Adrenal gland (tissue), 12 donors: ENCODE measurements around the gene ABCA13. TPM values are rescaled to one million over a fixed set of nuclear protein-coding genes. Genes with fewer than 3 reads are reported as not detected.

Experiments used
- DNase-seq, 7 donors: peaks; one replicate each; pipeline ENCODE4 v3.0.0-alpha.2; 2019 to 2020
- H3K27ac ChIP-seq, 5 donors: fragments of 200-600 bp; sonication (generic) in 4 of 5; 1 replicate in 3 of 5; 2 replicates in 2 of 5; pipeline versions ENCODE4 v1.5.1 to v1.8.0; 2016 to 2020; ENCODE audit warnings: mild to moderate bottlenecking in 1 of 5
- H3K27me3 ChIP-seq: fragments of 200-600 bp; 2 replicates; pipeline ENCODE4 v1.8.0; 2021
- H3K36me3 ChIP-seq, 2 donors: fragments of 200-600 bp; replicated peaks in 1 of 2; 1 replicate in 1 of 2; 2 replicates in 1 of 2; pipeline versions ENCODE4 v1.5.1 to v1.8.0; 2018 to 2022
- H3K4me1 ChIP-seq, 2 donors: fragments of 200-600 bp; replicated peaks in 1 of 2; 1 replicate in 1 of 2; 2 replicates in 1 of 2; pipeline versions ENCODE4 v1.5.1 to v1.8.0; 2018 to 2021
- H3K4me3 ChIP-seq, 4 donors: fragments of 200-600 bp; sonication (generic) in 3 of 4; one replicate each; pipeline ENCODE4 v1.5.1; 2016 to 2018
- H3K9me3 ChIP-seq, 3 donors: fragments of 200-600 bp; sonication (generic) in 1 of 3; replicated peaks in 1 of 3; 1 replicate in 2 of 3; 2 replicates in 1 of 3; pipeline versions ENCODE4 v1.5.1 to v1.8.0; 2016 to 2021
- POLR2A ChIP-seq, 2 donors: fragments of 450-650 bp; IDR thresholded peaks; one replicate each; pipeline ENCODE4 v1.6.1; 2017; ENCODE audit warnings: antibody characterized with exemption in 2 of 2, mild to moderate bottlenecking in 2 of 2, moderate library complexity in 1 of 2
- WGBS, 4 donors: extraction: QIAGEN DNeasy Blood & Tissue Kit in 2 of 4; methylation state at CpG; one replicate each; pipeline versions ENCODE4 v1.1.5 to v1.1.7; 2013 to 2017; 5-methylcytosine and 5-hydroxymethylcytosine counted together
- intact Hi-C, 2 donors: fragments of 100-400 bp; cut with DNase I; formaldehyde crosslinking; loops; one replicate each; pipeline versions ENCODE4 v1.14.1 to v1.15.0; 2022 to 2023
- polyA plus RNA-seq, 3 donors: library from polyadenylated mRNA; stranded (reverse); fragments of 200-250 nt in 2 of 3; fragments of 350-450 nt in 1 of 3; fragmentation: Illumina TruSeq in 1 of 3; extraction: RNeasy Lipid Tissue Mini Kit (QIAGEN cat#74804) in 1 of 3; gene quantifications; one replicate each; pipeline ENCODE4 v1.2.3, GENCODE V29; 2013 to 2014
- total RNA-seq, 9 donors: library from RNA; depleted of rRNA in 4 of 9; stranded (reverse); fragments of >200 nt in 4 of 9; fragments of 120-200 nt in 1 of 9; fragmentation: NEBNext Ultra II Directional in 1 of 9; extraction: Animal tissue kit (Norgen Biotek cat#: 25700) in 1 of 9; gene quantifications; one replicate each; pipeline versions ENCODE4 v1.1.0 to v1.2.4, GENCODE V29; 2013 to 2023
- TF ChIP-seq, protein P1 (sequence below), 6 experiments: fragments of 450-650 bp in 4 of 6; fragments of 200-600 bp in 2 of 6; sonication (generic) in 1 of 6; IDR thresholded peaks; 1 replicate in 5 of 6; 2 replicates in 1 of 6; pipeline versions ENCODE4 v1.5.1 to v1.8.0; 2016 to 2021; ENCODE audit warnings: antibody characterized with exemption in 6 of 6, mild to moderate bottlenecking in 2 of 6, moderate library complexity in 1 of 6
- donor health status: healthy with polysubstance abuse.
- donor health status: Bipolar disorder and iron deficiency.
- donor health status: DM: yes; HTN: yes; CAD: no.
- donor health status: DM: no; HTN: no; CAD: no.
- donor health status: DM: no; HTN: no; CAD: no.
- donor health status: DM: yes; HTN: yes; CAD: no.

The ABCA13 gene
- total and polyA plus RNA-seq, 12 donors: 0.03 to 0.94 (median 0.09) TPM; not detected in 4

DNA sequence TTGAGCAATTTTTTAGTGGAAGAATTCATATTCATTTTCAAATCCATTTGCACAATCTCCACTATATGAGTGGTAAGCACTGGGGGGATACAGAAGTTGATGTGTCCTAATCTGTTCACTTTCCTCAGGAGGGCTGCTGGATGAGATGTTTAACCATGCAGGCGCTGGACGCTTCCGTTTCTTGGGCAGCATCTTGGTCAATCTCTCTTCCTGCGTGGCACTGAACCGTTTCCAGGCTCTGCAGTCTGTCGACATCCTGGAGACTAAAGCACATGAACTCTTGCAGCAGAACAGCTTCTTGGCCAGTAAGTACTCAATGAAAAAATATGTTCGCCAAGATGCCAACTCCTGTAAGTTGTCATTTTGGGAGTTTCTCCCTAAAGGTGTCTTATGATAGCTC lies 179.3 kb downstream of the ABCA13 start:
- no peaks in the 10 kb centered on the region for H3K27me3 ChIP-seq
- no peak overlapping the region for H3K27ac ChIP-seq
- H3K9me3 ChIP-seq: no peaks in the 10 kb centered on the region
- whole genome bisulfite sequencing, 4 donors: 66 to 84% (median 80%) methylated on average over 7 of the region's 7 CpGs
- H3K4me3 ChIP-seq: no peak overlapping the region
- no peaks in the 10 kb centered on the region for H3K4me1 ChIP-seq
- intact Hi-C loops: no loop called here
- no peaks in the 10 kb centered on the region for H3K36me3 ChIP-seq
- no peak for DNase-seq
- TF ChIP-seq, protein P1, sequence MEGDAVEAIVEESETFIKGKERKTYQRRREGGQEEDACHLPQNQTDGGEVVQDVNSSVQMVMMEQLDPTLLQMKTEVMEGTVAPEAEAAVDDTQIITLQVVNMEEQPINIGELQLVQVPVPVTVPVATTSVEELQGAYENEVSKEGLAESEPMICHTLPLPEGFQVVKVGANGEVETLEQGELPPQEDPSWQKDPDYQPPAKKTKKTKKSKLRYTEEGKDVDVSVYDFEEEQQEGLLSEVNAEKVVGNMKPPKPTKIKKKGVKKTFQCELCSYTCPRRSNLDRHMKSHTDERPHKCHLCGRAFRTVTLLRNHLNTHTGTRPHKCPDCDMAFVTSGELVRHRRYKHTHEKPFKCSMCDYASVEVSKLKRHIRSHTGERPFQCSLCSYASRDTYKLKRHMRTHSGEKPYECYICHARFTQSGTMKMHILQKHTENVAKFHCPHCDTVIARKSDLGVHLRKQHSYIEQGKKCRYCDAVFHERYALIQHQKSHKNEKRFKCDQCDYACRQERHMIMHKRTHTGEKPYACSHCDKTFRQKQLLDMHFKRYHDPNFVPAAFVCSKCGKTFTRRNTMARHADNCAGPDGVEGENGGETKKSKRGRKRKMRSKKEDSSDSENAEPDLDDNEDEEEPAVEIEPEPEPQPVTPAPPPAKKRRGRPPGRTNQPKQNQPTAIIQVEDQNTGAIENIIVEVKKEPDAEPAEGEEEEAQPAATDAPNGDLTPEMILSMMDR (IDR thresholded peaks at IDR 0.05): no peak
- TF ChIP-seq POLR2A (IDR thresholded peaks at IDR 0.05): no peak

DNA sequence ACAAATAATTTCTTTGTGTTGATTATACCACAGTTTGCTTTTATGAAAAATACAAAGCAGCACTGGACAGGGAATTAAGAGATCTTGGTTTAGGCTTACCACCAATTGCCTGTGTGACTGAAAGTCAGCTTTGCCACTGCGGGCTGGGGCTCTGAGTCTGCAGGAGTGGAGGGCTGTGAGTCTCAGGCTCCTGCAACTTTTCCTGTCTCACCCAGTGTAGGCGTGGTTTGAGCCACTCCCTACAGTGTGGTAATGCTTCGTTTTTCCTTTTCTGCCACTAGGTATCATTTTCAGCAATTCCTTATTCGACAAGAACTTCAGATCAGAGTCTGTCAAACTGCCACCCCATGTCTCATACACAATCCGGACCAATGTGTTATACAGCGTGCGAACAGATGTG lies 180.6 kb downstream of the ABCA13 start:
- DNase-seq: no peak
- H3K4me3 ChIP-seq: no peak overlapping the region
- no peaks in the 10 kb centered on the region for H3K36me3 ChIP-seq
- H3K27ac ChIP-seq: no peak overlapping the region
- no peaks in the 10 kb centered on the region for H3K4me1 ChIP-seq
- no peaks in the 10 kb centered on the region for H3K9me3 ChIP-seq
- H3K27me3 ChIP-seq: no peaks in the 10 kb centered on the region
- WGBS, 4 donors: 72 to 82% (median 80%) methylated on average over 7 of the region's 7 CpGs
- no peak for TF ChIP-seq POLR2A (IDR thresholded peaks at IDR 0.05)
- TF ChIP-seq, protein P1 (IDR thresholded peaks at IDR 0.05): no peak
- intact Hi-C loops: no loop called here

DNA sequence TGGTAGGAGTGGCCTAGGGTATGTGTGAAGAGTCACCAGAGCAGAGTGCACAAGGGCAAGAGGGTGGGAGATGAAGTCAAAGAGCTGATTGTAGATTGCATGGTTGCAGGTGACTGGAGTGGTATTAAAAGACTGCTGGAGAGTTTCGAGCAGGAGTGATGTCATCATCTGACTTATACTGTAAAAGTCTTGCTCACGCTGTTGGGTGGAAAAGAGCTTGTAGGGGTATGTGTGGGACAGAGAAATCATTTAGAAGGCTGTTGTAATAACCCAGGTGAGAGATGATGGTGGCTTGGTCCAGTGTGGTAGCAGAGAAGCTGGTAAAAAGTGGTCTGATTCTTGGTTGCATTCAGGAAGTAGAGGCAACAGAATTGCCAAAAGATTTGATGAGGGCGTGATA lies 184.1 kb downstream of the ABCA13 start:
- intact Hi-C loops: no loop called here
- Histone ChIP-seq H3K4me3 (no peak overlapping the region), H3K36me3 (no peaks in the 10 kb centered on the region), H3K4me1 (no peaks in the 10 kb centered on the region), H3K27me3 (no peaks in the 10 kb centered on the region), H3K27ac (no peak overlapping the region), H3K9me3 (no peaks in the 10 kb centered on the region)
- 76 to 89% (median 82%) methylated on average over 3 of the region's 3 CpGs for WGBS, 4 donors
- DNase-seq: no peak
- no peak for TF ChIP-seq POLR2A (IDR thresholded peaks at IDR 0.05)
- TF ChIP-seq, protein P1 (IDR thresholded peaks at IDR 0.05): no peak

DNA sequence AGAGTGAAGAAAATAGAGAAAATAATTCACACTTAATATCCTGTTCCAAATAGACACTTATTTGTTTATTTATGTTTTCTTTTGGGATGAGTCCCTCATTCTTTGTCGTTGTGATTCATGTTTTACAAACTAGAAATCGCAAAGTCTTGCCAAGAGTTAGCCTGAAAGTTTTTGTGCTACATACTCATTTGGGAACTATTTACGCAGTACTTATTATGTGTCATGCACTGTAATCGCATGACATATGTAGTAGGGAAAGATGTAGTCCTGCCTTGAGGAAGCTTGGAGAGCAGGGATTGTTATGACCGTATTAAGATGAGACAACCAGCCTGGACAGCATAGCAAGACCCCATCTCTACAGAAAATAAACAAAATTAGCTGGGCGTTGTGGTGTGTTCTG lies 189.3 kb downstream of the ABCA13 start:
- no peaks in the 10 kb centered on the region for H3K9me3 ChIP-seq
- H3K27ac ChIP-seq: no peak overlapping the region
- no peak overlapping the region for H3K4me3 ChIP-seq
- 66 to 81% (median 72%) methylated on average over 6 of the region's 6 CpGs for WGBS, 4 donors
- no peaks in the 10 kb centered on the region for H3K27me3 ChIP-seq
- no peaks in the 10 kb centered on the region for H3K4me1 ChIP-seq
- intact Hi-C loops: no loop called here
- TF ChIP-seq, protein P1 (IDR thresholded peaks at IDR 0.05): no peak
- TF ChIP-seq POLR2A (IDR thresholded peaks at IDR 0.05): no peak
- DNase-seq: no peak
- H3K36me3 ChIP-seq: no peaks in the 10 kb centered on the region
